GM12878 (cell line): ENCODE measurements around the gene PLCB2.

ENCODE experiments used
- CEBPB ChIP-seq, 2 experiments: fragments of 150-350 bp in 1 of 2; IDR thresholded peaks; 2 replicates each; pipeline ENCODE4 v1.6.1; 2012 to 2014; ENCODE audit warnings: low read depth in 2 of 2, low read length in 2 of 2, borderline replicate concordance in 1 of 2, inconsistent platforms in 1 of 2
- SRF ChIP-seq, 2 experiments: IDR thresholded peaks; 2 replicates each; pipeline ENCODE4 v1.6.1; 2011; ENCODE audit warnings: low read depth in 2 of 2, low read length in 2 of 2, mild to moderate bottlenecking in 1 of 2, moderate library complexity in 1 of 2

DNA sequence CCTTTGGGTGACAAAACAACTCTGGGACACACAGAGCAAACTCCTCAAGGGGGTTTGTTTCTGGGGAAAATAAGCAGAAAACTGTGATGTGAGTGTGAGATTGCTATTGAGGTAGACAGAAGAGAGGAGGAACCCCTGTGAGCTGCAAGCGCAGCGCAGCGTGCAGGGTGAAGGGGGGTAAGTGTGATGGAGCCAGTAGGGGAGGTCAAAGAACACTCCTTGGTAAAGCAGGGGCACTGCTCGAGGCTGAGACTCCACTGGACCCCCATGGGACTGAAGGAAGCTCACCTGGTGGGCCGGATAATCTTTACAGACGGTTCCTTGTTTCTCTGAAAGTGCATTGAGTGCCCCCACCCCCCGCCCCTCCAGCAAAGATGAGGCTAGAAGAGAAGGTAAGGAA lies 23.3 kb upstream of the PLCB2 start:
- TF ChIP-seq CEBPB (IDR thresholded peaks at IDR 0.05; ENCODE audit: borderline replicate concordance in 1 of 2, low read depth in 2 of 2, low read length in 2 of 2) (no peak), SRF (IDR thresholded peaks at IDR 0.05; ENCODE audit: low read depth in 2 of 2, low read length in 2 of 2) (no peak)
